Ishikawa (cell line): ENCODE data around the gene HS6ST2.

Source experiments
- CEBPB ChIP-seq: IDR thresholded peaks from 2 replicates; pipeline ENCODE4 v1.6.1; 2012
- CREB1 ChIP-seq: IDR thresholded peaks from 2 replicates; pipeline ENCODE4 v1.6.1; 2012; ENCODE audit warnings: low read depth
- EGR1 ChIP-seq: IDR thresholded peaks from 2 replicates; pipeline ENCODE4 v1.6.1; 2012
- EP300 ChIP-seq: IDR thresholded peaks from 2 replicates; pipeline ENCODE4 v1.6.1; 2012; ENCODE audit warnings: borderline replicate concordance
- FOXM1 ChIP-seq: IDR thresholded peaks from 2 replicates; pipeline ENCODE4 v1.6.1; 2012; ENCODE audit warnings: low read depth, borderline replicate concordance
- MAX ChIP-seq: IDR thresholded peaks from 2 replicates; pipeline ENCODE4 v1.6.1; 2012
- NFIC ChIP-seq: IDR thresholded peaks from 2 replicates; pipeline ENCODE4 v1.6.1; 2012
- RAD21 ChIP-seq: IDR thresholded peaks from 2 replicates; pipeline ENCODE4 v1.6.1; 2012; ENCODE audit warnings: low read depth
- REST ChIP-seq: IDR thresholded peaks from 2 replicates; pipeline ENCODE4 v1.6.1; 2012; ENCODE audit warnings: low read depth, mild to moderate bottlenecking
- TAF1 ChIP-seq: IDR thresholded peaks from 2 replicates; pipeline ENCODE4 v1.6.1; 2012; ENCODE audit warnings: low read depth, mild to moderate bottlenecking
- TCF12 ChIP-seq: IDR thresholded peaks from 2 replicates; pipeline ENCODE4 v1.6.1; 2012; ENCODE audit warnings: low read depth
- TEAD4 ChIP-seq: IDR thresholded peaks from 2 replicates; pipeline ENCODE4 v1.6.1; 2012
- USF1 ChIP-seq: IDR thresholded peaks from 2 replicates; pipeline ENCODE4 v1.6.1; 2012
- YY1 ChIP-seq: IDR thresholded peaks from 2 replicates; pipeline ENCODE4 v1.6.1; 2012; ENCODE audit warnings: low read depth
- ZBTB7A ChIP-seq: IDR thresholded peaks from 2 replicates; pipeline ENCODE4 v1.6.1; 2012; ENCODE audit warnings: low read depth

HS6ST2 gene

GRCh38 chrX:132714913-132715312 lies 243.5 kb downstream of the HS6ST2 start:
- no peak for TF ChIP-seq TCF12
- TF ChIP-seq EGR1: no peak
- no peak for TF ChIP-seq CEBPB
- no peak for TF ChIP-seq CREB1

GRCh38 chrX:132712350-132712749 lies 246.1 kb downstream of the HS6ST2 start:
- TF ChIP-seq NFIC (no peak), CEBPB (no peak), FOXM1 (no peak), RAD21 (no peak), CREB1 (no peak), REST (no peak), EP300 (no peak), TEAD4 (no peak), USF1 (no peak), YY1 (no peak), MAX (no peak), ZBTB7A (no peak), EGR1 (no peak), TCF12 (no peak), TAF1 (no peak)

GRCh38 chrX:132710656-132711155 lies 247.7 kb downstream of the HS6ST2 start:
- no peak for TF ChIP-seq FOXM1
- TF ChIP-seq EP300: no peak

GRCh38 chrX:132708529-132708928 lies 249.9 kb downstream of the HS6ST2 start:
- TF ChIP-seq ZBTB7A (no peak), REST (no peak), FOXM1 (no peak), CEBPB (no peak), YY1 (no peak), TCF12 (no peak), CREB1 (no peak), TEAD4 (no peak), MAX (no peak), NFIC (no peak), EGR1 (no peak), TAF1 (no peak), USF1 (no peak), EP300 (no peak), RAD21 (no peak)

- no peak for TF ChIP-seq TCF12
- no peak for TF ChIP-seq USF1
- no peak for TF ChIP-seq REST
- no peak for TF ChIP-seq TAF1
- no peak for TF ChIP-seq TEAD4
- TF ChIP-seq MAX: no peak
- TF ChIP-seq EP300: no peak
- TF ChIP-seq RAD21: no peak
- no peak for TF ChIP-seq EGR1
- TF ChIP-seq NFIC: no peak
- TF ChIP-seq FOXM1: no peak
- no peak for TF ChIP-seq CREB1
- TF ChIP-seq YY1: no peak
- TF ChIP-seq ZBTB7A: no peak
- TF ChIP-seq CEBPB: no peak
Measured at GRCh38 chrX:132704769-132705168, 253.7 kb downstream of the HS6ST2 start.
